Large intestine (tissue), 3 donors: ENCODE results near the gene NFYB. TPM values are rescaled to one million over a fixed set of nuclear protein-coding genes. Genes with fewer than 3 reads are reported as not detected.
"Not testable (repeated sequence)": the region's sequence is repeated elsewhere in the genome, so short reads cannot be mapped to it uniquely, and the experiment has no call there.

ENCODE experiments used
- DNase-seq, 2 donors: peaks; one replicate each; pipeline versions ENCODE4 v3.0.0 to v3.0.0-alpha.2; 2013
- H3K27ac ChIP-seq: one replicate; pipeline ENCODE4 v1.5.1; 2013; ENCODE audit warnings: low read length
- H3K27me3 ChIP-seq: 2 replicates; pipeline ENCODE4 v1.6.1; 2013; ENCODE audit warnings: low read length; ENCODE audit not compliant: control insufficient read depth, insufficient read depth
- H3K36me3 ChIP-seq: 2 replicates; pipeline ENCODE4 v1.6.1; 2013; ENCODE audit warnings: low read length; ENCODE audit not compliant: control insufficient read depth, insufficient read depth
- H3K4me1 ChIP-seq: one replicate; pipeline ENCODE4 v1.6.1; 2013; ENCODE audit warnings: low read length; ENCODE audit not compliant: control insufficient read depth, insufficient read depth
- H3K4me3 ChIP-seq: one replicate; pipeline ENCODE4 v1.5.1; 2013; ENCODE audit warnings: low read length
- H3K9me3 ChIP-seq: one replicate; pipeline ENCODE4 v1.6.1; 2013; ENCODE audit warnings: mild to moderate bottlenecking, low read depth, low read length, moderate library complexity; ENCODE audit not compliant: control insufficient read depth
- WGBS: methylation state at CpG from one replicate; pipeline ENCODE4 v1.1.5; 2013; ENCODE audit warnings: low lambda C conversion rate; ENCODE audit not compliant: insufficient coverage; 5-methylcytosine and 5-hydroxymethylcytosine counted together
- polyA plus RNA-seq: library from polyadenylated mRNA; unstranded; fragments of 120-200 nt; gene quantifications from one replicate; pipeline ENCODE4 v1.2.1, GENCODE V29; 2013

The NFYB gene
- polyA plus RNA-seq, 1 donor, result 38.7 TPM

DNA sequence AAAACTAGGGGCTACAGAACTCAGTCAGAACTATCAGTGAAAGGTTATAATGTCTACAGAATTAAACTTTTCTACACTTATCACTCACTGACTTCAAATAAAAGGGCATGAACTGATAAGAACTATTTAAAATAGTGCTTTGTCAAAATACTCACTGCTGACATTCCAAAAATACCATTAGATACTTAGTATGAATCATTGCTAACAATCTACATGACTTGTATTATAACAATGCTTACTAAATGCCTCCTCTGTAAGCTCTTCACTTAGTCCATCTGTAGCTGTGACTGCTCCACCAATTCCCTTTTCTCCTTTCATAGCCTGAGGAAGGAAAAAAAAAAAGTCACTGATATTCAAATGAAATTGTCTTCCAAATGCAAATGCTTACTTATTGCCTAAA, 17.0 kb downstream of the NFYB start:
- Histone ChIP-seq H3K4me3 (no peak overlapping the region), H3K4me1 (no peaks in the 10 kb centered on the region), H3K27me3 (no peaks in the 10 kb centered on the region), H3K27ac (no peak overlapping the region), H3K36me3 (peaks cover 40% of the 10 kb centered on the region), H3K9me3 (no peaks in the 10 kb centered on the region)
- no peak for DNase-seq

GRCh38 chr12:104115587-104115975, 22.4 kb downstream of the NFYB start:
- Histone ChIP-seq H3K4me1 (no peaks in the 10 kb centered on the region), H3K4me3 (no peak overlapping the region), H3K9me3 (no peaks in the 10 kb centered on the region), H3K27ac (no peak overlapping the region), H3K27me3 (no peaks in the 10 kb centered on the region), H3K36me3 (peaks cover 19% of the 10 kb centered on the region)
- no peak for DNase-seq

- H3K9me3 ChIP-seq, H3K27ac ChIP-seq, H3K4me3 ChIP-seq, H3K4me1 ChIP-seq, H3K27me3 ChIP-seq: not testable (repeated sequence)
- DNase-seq, result peak; percentile 15 to 60
- H3K36me3 ChIP-seq, result peaks cover 16% of the 10 kb centered on the region
- WGBS, result no CpG with 5 or more reads among the region's 14 CpGs
Measured at GRCh38 chr12:104114834-104115586, 23.0 kb downstream of the NFYB start.

GRCh38 chr12:104109446-104110271, 28.4 kb downstream of the NFYB start:
- H3K9me3 ChIP-seq, result no peaks in the 10 kb centered on the region
- no peak overlapping the region for H3K4me3 ChIP-seq
- H3K4me1 ChIP-seq, result no peaks in the 10 kb centered on the region
- H3K27me3 ChIP-seq, result no peaks in the 10 kb centered on the region
- WGBS, result no CpG with 5 or more reads among the region's 4 CpGs
- no peak overlapping the region for H3K27ac ChIP-seq
- no peaks in the 10 kb centered on the region for H3K36me3 ChIP-seq
- no peak for DNase-seq

- peak; percentile 47 for DNase-seq
- Histone ChIP-seq H3K4me3 (no peak overlapping the region), H3K27me3 (no peaks in the 10 kb centered on the region), H3K9me3 (no peaks in the 10 kb centered on the region), H3K36me3 (no peaks in the 10 kb centered on the region), H3K4me1 (no peaks in the 10 kb centered on the region), H3K27ac (no peak overlapping the region)
- no CpG with 5 or more reads among the region's 6 CpGs for WGBS
Measured at GRCh38 chr12:104108755-104109445, 29.1 kb downstream of the NFYB start.

DNA sequence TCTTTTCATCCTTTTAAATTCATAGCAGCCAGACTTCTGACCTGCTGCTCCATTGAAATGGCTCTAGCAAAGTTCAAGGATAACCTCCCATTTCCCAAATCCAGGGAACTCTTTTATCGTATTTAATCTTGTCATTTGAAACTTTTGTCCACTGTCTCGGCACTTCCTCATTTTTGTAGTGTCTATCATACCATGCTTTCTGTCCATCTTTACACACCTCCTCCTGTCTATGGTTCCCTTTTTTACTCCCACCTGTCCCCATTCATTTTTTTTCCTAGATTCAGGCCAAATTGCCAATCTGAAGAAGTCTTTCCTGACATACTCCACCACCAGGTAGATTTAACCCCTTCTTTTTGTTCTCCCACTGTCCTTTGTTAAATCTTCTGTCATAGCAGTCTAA, 31.0 kb downstream of the NFYB start:
- Histone ChIP-seq H3K27me3 (no peaks in the 10 kb centered on the region), H3K36me3 (peaks cover 3% of the 10 kb centered on the region), H3K9me3 (no peaks in the 10 kb centered on the region), H3K4me3 (no peak overlapping the region), H3K4me1 (no peaks in the 10 kb centered on the region), H3K27ac (no peak overlapping the region)
- 94% methylated on average over 2 of the region's 2 CpGs for WGBS
- no peak for DNase-seq

- Histone ChIP-seq H3K27me3 (no peaks in the 10 kb centered on the region), H3K4me3 (no peak overlapping the region), H3K4me1 (no peaks in the 10 kb centered on the region), H3K9me3 (no peaks in the 10 kb centered on the region), H3K27ac (no peak overlapping the region), H3K36me3 (peaks cover 7% of the 10 kb centered on the region)
- no peak for DNase-seq
Measured at GRCh38 chr12:104105461-104105860, 32.5 kb downstream of the NFYB start.

DNA sequence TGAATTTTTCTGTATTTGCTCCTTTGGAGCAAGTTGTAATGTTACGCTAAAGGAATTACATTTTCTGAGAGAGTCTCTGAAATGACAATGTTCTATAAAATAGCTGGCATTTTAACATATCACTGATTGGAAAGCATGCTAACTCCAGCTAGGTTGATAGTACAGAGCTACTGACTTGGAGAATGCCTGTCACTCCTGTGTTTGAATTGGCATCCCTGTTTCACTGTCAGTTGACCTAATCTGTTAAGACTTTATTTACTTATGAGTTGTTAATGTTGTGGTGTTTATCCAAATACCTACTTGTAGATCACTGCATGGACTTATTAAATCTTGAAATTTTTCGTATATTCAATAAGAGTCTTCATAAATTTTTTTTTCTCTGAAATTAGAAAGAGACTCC, 40.1 kb downstream of the NFYB start:
- Histone ChIP-seq H3K4me3 (no peak overlapping the region), H3K4me1 (no peaks in the 10 kb centered on the region), H3K27me3 (no peaks in the 10 kb centered on the region), H3K36me3 (peaks cover 34% of the 10 kb centered on the region), H3K27ac (no peak overlapping the region), H3K9me3 (no peaks in the 10 kb centered on the region)
- no peak for DNase-seq
- 100% methylated on average over 2 of the region's 2 CpGs for WGBS

DNA sequence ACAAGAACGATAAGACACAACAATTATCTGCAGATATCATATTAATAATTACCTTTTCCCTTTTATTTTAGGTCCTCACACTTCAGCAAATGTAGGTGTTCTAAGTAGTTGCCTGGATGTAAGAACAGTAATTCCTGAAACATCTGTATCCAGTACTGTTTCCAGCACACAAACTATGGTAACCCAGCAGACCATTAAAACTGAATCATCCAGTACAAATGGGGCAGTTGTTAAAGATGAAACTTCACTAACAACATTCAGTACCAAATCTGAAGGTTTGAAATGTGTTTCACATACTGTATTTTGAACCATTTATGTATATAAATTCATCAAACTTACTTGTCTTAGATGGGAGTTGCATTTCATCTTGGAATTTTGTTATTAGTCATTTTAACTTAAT, 42.7 kb downstream of the NFYB start:
- peak in 1 of 2 donors; percentile 3 for DNase-seq
- peaks cover 32% of the 10 kb centered on the region for H3K36me3 ChIP-seq
- no peaks in the 10 kb centered on the region for H3K4me1 ChIP-seq
- no peak overlapping the region for H3K27ac ChIP-seq
- H3K9me3 ChIP-seq, result no peaks in the 10 kb centered on the region
- no peaks in the 10 kb centered on the region for H3K27me3 ChIP-seq
- H3K4me3 ChIP-seq, result no peak overlapping the region
- no CpG with 5 or more reads among the region's 1 CpG for WGBS

- no peaks in the 10 kb centered on the region for H3K4me1 ChIP-seq
- H3K27ac ChIP-seq, result no peak overlapping the region
- H3K27me3 ChIP-seq, result no peaks in the 10 kb centered on the region
- H3K4me3 ChIP-seq, result no peak overlapping the region
- DNase-seq, result no peak
- whole genome bisulfite sequencing, result 75% methylated on average over 1 of the region's 3 CpGs
- peaks cover 32% of the 10 kb centered on the region for H3K36me3 ChIP-seq
- H3K9me3 ChIP-seq, result no peaks in the 10 kb centered on the region
Measured at GRCh38 chr12:104094284-104094683, 43.7 kb downstream of the NFYB start.
